MM.1S (cell line): Measurements from ENCODE around the gene DCBLD1.

Experiments used
- DNase-seq: peaks from one replicate; pipeline ENCODE4 v3.0.0-alpha.2; 2015
- H2AFZ ChIP-seq: fragments of 300-600 bp; sonication (generic); 2 replicates; pipeline ENCODE4 v1.6.0; 2016; ENCODE audit warnings: antibody characterized with exemption, low read length
- H3F3A ChIP-seq: fragments of 300-600 bp; sonication (generic); 2 replicates; pipeline ENCODE4 v1.6.1; 2016; ENCODE audit warnings: mild to moderate bottlenecking, antibody characterized with exemption, low read length, moderate library complexity, mixed read lengths; ENCODE audit not compliant: insufficient read depth
- H3K27ac ChIP-seq: fragments of 300-600 bp; sonication (generic); 2 replicates; pipeline ENCODE4 v1.5.1; 2016; ENCODE audit warnings: mild to moderate bottlenecking, low read length
- H3K27me3 ChIP-seq: fragments of 300-600 bp; sonication (generic); replicated peaks from 2 replicates; pipeline ENCODE4 v1.6.0; 2016; ENCODE audit warnings: low read length; ENCODE audit not compliant: insufficient read depth
- H3K36me3 ChIP-seq: fragments of 300-600 bp; sonication (generic); replicated peaks from 2 replicates; pipeline ENCODE4 v1.6.1; 2016; ENCODE audit warnings: mild to moderate bottlenecking, low read length, mixed read lengths; ENCODE audit not compliant: insufficient read depth
- H3K4me1 ChIP-seq: fragments of 300-600 bp; sonication (generic); 2 replicates; pipeline ENCODE4 v1.6.1; 2016; ENCODE audit warnings: low read length, mixed read lengths
- H3K4me2 ChIP-seq: fragments of 300-600 bp; sonication (generic); 2 replicates; pipeline ENCODE4 v1.6.0; 2016; ENCODE audit warnings: low read depth, low read length
- H3K4me3 ChIP-seq: fragments of 300-600 bp; sonication (generic); 2 replicates; pipeline ENCODE4 v1.5.1; 2016; ENCODE audit warnings: low read length, mixed read lengths
- H3K79me2 ChIP-seq: fragments of 300-600 bp; sonication (generic); 2 replicates; pipeline ENCODE4 v1.6.1; 2016; ENCODE audit warnings: mixed run types, low read length, mixed read lengths
- H3K9ac ChIP-seq: fragments of 300-600 bp; sonication (generic); 2 replicates; pipeline ENCODE4 v1.6.1; 2016; ENCODE audit warnings: low read length, mixed read lengths
- H3K9me2 ChIP-seq: fragments of 300-600 bp; sonication (generic); replicated peaks from 2 replicates; pipeline ENCODE4 v1.6.1; 2016; ENCODE audit warnings: mild to moderate bottlenecking, low read length, mixed read lengths; ENCODE audit not compliant: insufficient read depth
- H3K9me3 ChIP-seq: fragments of 300-600 bp; sonication (generic); replicated peaks from 2 replicates; pipeline ENCODE4 v1.6.1; 2016; ENCODE audit warnings: mild to moderate bottlenecking, low read length, mixed read lengths; ENCODE audit not compliant: insufficient read depth
- H4K20me1 ChIP-seq: fragments of 300-600 bp; sonication (generic); 2 replicates; pipeline ENCODE4 v1.6.1; 2016; ENCODE audit warnings: mild to moderate bottlenecking, low read length, moderate library complexity, mixed read lengths; ENCODE audit not compliant: insufficient read depth
- EZH2 ChIP-seq: fragments of 300-600 bp; sonication (generic); optimal IDR thresholded peaks from 2 replicates; pipeline ENCODE3; 2017; ENCODE audit warnings: low read depth, mild to moderate bottlenecking, antibody characterized with exemption, low read length, mixed read lengths
- EZH2phosphoT487 ChIP-seq: fragments of 300-600 bp; sonication (generic); IDR thresholded peaks from 2 replicates; pipeline ENCODE4 v1.6.1; 2018; ENCODE audit warnings: antibody characterized with exemption, low read length
- TF ChIP-seq, protein P1 (sequence below): fragments of 300-600 bp; sonication (generic); IDR thresholded peaks from 2 replicates; pipeline ENCODE4 v1.5.1; 2016; ENCODE audit warnings: antibody characterized with exemption, low read length, mixed read lengths

Gene DCBLD1

DNA sequence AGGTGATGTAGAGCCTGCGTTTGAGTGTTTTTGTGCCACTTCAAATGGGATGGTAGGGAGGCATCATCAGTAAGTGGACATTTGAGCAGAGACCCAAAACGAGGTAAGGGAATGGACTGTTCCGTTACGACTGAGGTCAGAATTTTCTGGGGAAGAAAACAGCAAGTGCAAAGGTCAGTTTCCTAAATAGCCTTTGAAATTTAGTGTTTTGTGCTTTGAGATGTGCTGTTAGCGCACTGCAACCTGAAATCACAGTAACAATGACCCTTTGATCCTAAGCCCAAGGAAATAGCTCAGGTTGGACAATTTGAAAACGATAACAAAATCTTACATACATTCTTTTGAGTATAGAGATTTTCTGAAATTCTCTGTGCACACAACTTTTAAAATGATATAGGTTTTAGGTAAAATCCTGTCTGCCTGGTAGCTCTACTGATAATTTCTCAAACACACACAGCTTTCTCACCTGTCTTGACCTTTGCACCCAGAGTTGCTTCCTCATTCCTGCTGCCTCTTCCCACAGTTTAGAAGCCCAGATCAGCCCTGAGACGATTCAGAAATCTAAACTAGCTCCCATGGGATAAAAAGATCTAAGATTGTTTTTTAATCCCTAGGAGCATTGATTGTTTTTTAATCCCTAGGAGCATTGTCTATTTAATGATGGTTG, 22.1 kb downstream of the DCBLD1 start:
- peaks cover 51% of the 10 kb centered on the region for H3K4me1 ChIP-seq
- H3F3A ChIP-seq: peaks cover 28% of the 10 kb centered on the region
- TF ChIP-seq EZH2phosphoT487: no peak
- TF ChIP-seq, protein P1, sequence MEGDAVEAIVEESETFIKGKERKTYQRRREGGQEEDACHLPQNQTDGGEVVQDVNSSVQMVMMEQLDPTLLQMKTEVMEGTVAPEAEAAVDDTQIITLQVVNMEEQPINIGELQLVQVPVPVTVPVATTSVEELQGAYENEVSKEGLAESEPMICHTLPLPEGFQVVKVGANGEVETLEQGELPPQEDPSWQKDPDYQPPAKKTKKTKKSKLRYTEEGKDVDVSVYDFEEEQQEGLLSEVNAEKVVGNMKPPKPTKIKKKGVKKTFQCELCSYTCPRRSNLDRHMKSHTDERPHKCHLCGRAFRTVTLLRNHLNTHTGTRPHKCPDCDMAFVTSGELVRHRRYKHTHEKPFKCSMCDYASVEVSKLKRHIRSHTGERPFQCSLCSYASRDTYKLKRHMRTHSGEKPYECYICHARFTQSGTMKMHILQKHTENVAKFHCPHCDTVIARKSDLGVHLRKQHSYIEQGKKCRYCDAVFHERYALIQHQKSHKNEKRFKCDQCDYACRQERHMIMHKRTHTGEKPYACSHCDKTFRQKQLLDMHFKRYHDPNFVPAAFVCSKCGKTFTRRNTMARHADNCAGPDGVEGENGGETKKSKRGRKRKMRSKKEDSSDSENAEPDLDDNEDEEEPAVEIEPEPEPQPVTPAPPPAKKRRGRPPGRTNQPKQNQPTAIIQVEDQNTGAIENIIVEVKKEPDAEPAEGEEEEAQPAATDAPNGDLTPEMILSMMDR: no peak
- TF ChIP-seq EZH2: no peak
- no peaks in the 10 kb centered on the region for H3K27me3 ChIP-seq
- peak overlapping the region; percentile 59; the same call in 1 of the 2 replicates for H3K27ac ChIP-seq
- H3K9me3 ChIP-seq: no peaks in the 10 kb centered on the region
- H3K4me2 ChIP-seq: peak overlapping the region; percentile 59
- H3K9ac ChIP-seq: no peak overlapping the region
- H2AFZ ChIP-seq: no peak overlapping the region
- no peaks in the 10 kb centered on the region for H3K9me2 ChIP-seq
- H4K20me1 ChIP-seq: no peaks in the 10 kb centered on the region
- peak overlapping the region; percentile 26; the same call in 1 of the 2 replicates for H3K4me3 ChIP-seq
- peaks cover 91% of the 10 kb centered on the region for H3K79me2 ChIP-seq
- no peak for DNase-seq
- H3K36me3 ChIP-seq: no peaks in the 10 kb centered on the region

GRCh38 chr6:117505311-117505710, 22.8 kb downstream of the DCBLD1 start:
- Histone ChIP-seq H3K79me2 (peaks cover 91% of the 10 kb centered on the region), H3K9me3 (no peaks in the 10 kb centered on the region), H3K27ac (no peak overlapping the region), H3F3A (peaks cover 28% of the 10 kb centered on the region), H3K9ac (no peak overlapping the region), H4K20me1 (no peaks in the 10 kb centered on the region), H3K4me2 (no peak overlapping the region), H3K36me3 (no peaks in the 10 kb centered on the region), H3K4me1 (peaks cover 51% of the 10 kb centered on the region), H3K4me3 (no peak overlapping the region), H3K9me2 (no peaks in the 10 kb centered on the region), H3K27me3 (no peaks in the 10 kb centered on the region), H2AFZ (no peak overlapping the region)
- TF ChIP-seq EZH2phosphoT487: no peak
- TF ChIP-seq, protein P1: no peak
- no peak for TF ChIP-seq EZH2
- DNase-seq: no peak

GRCh38 chr6:117506180-117506835, 23.8 kb downstream of the DCBLD1 start:
- Histone ChIP-seq H3K36me3 (no peaks in the 10 kb centered on the region), H3K9me2 (no peaks in the 10 kb centered on the region), H2AFZ (no peak overlapping the region), H3K9me3 (no peaks in the 10 kb centered on the region), H3K4me2 (no peak overlapping the region), H3K27me3 (no peaks in the 10 kb centered on the region), H3K4me3 (no peak overlapping the region), H3F3A (peaks cover 28% of the 10 kb centered on the region), H3K27ac (no peak overlapping the region), H3K4me1 (peaks cover 51% of the 10 kb centered on the region), H3K79me2 (peaks cover 89% of the 10 kb centered on the region), H3K9ac (no peak overlapping the region), H4K20me1 (no peaks in the 10 kb centered on the region)
- no peak for TF ChIP-seq EZH2
- TF ChIP-seq EZH2phosphoT487: no peak
- no peak for DNase-seq

DNA sequence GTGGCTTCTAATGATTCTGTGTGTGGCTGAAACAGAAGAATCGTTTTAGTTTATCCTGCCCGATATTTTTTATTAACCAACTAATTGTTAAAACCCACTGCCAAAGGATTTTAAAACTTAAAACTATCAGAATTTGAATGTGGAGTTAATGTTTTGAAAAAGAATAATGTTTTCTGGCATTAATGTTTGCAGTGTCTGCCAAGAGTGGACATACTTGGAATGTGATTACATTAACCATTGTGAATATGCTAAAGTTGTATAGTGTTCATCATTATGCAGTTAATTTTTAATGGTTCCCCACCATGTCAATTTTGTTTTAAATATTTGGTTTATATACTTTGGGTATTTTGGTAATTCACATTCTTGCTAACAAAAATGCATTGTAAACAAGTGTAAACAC, 24.4 kb downstream of the DCBLD1 start:
- Histone ChIP-seq H4K20me1 (no peaks in the 10 kb centered on the region), H3K79me2 (peaks cover 86% of the 10 kb centered on the region), H3K4me1 (peaks cover 47% of the 10 kb centered on the region), H3K4me2 (no peak overlapping the region), H3K27me3 (no peaks in the 10 kb centered on the region), H3K9me2 (no peaks in the 10 kb centered on the region), H3K27ac (no peak overlapping the region), H3K9me3 (no peaks in the 10 kb centered on the region), H3F3A (peaks cover 24% of the 10 kb centered on the region), H3K9ac (no peak overlapping the region), H3K36me3 (no peaks in the 10 kb centered on the region), H3K4me3 (no peak overlapping the region), H2AFZ (no peak overlapping the region)
- DNase-seq: no peak
- TF ChIP-seq EZH2 (no peak), EZH2phosphoT487 (no peak)
- TF ChIP-seq, protein P1: no peak
